Large intestine (tissue), 3 donors: Measurements from ENCODE around the gene KAT5. TPM values are rescaled to one million over a fixed set of nuclear protein-coding genes. Genes with fewer than 3 reads are reported as not detected.
"Not testable (repeated sequence)": the region's sequence is repeated elsewhere in the genome, so short reads cannot be mapped to it uniquely, and the experiment has no call there.

ENCODE experiments used
- DNase-seq, 2 donors: peaks; one replicate each; pipeline versions ENCODE4 v3.0.0 to v3.0.0-alpha.2; 2013
- H3K27ac ChIP-seq: one replicate; pipeline ENCODE4 v1.5.1; 2013; ENCODE audit warnings: low read length
- H3K27me3 ChIP-seq: 2 replicates; pipeline ENCODE4 v1.6.1; 2013; ENCODE audit warnings: low read length; ENCODE audit not compliant: control insufficient read depth, insufficient read depth
- H3K36me3 ChIP-seq: 2 replicates; pipeline ENCODE4 v1.6.1; 2013; ENCODE audit warnings: low read length; ENCODE audit not compliant: control insufficient read depth, insufficient read depth
- H3K4me1 ChIP-seq: one replicate; pipeline ENCODE4 v1.6.1; 2013; ENCODE audit warnings: low read length; ENCODE audit not compliant: control insufficient read depth, insufficient read depth
- H3K4me3 ChIP-seq: one replicate; pipeline ENCODE4 v1.5.1; 2013; ENCODE audit warnings: low read length
- H3K9me3 ChIP-seq: one replicate; pipeline ENCODE4 v1.6.1; 2013; ENCODE audit warnings: mild to moderate bottlenecking, low read depth, low read length, moderate library complexity; ENCODE audit not compliant: control insufficient read depth
- WGBS: methylation state at CpG from one replicate; pipeline ENCODE4 v1.1.5; 2013; ENCODE audit warnings: low lambda C conversion rate; ENCODE audit not compliant: insufficient coverage; 5-methylcytosine and 5-hydroxymethylcytosine counted together
- polyA plus RNA-seq: library from polyadenylated mRNA; unstranded; fragments of 120-200 nt; gene quantifications from one replicate; pipeline ENCODE4 v1.2.1, GENCODE V29; 2013

The KAT5 gene
- polyA plus RNA-seq, 1 donor: 57.8 TPM

DNA sequence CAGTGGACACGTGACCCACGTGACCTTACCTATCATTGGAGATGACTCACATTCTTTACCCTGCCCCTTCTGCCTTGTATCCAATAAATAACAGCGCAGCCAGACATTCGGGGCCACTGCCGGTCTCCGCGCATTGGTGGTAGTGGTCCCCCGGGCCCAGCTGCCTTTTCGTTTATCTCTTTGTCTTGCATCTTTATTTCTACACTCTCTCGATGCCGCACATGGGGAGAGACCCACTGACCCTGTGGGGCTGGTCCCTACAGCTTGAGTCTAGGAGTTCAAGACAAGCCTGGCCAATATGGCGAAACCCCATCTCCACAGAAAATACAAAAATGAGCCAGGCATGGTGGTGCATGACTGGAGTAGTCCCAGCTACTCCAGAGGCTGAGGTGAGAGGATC is 5.0 kb upstream of the KAT5 start:
- H3K4me1 ChIP-seq: peaks cover 13% of the 10 kb centered on the region
- H3K36me3 ChIP-seq, H3K9me3 ChIP-seq, H3K4me3 ChIP-seq, H3K27ac ChIP-seq, H3K27me3 ChIP-seq, DNase-seq: not testable (repeated sequence)
- no CpG with 5 or more reads among the region's 12 CpGs for WGBS

DNA sequence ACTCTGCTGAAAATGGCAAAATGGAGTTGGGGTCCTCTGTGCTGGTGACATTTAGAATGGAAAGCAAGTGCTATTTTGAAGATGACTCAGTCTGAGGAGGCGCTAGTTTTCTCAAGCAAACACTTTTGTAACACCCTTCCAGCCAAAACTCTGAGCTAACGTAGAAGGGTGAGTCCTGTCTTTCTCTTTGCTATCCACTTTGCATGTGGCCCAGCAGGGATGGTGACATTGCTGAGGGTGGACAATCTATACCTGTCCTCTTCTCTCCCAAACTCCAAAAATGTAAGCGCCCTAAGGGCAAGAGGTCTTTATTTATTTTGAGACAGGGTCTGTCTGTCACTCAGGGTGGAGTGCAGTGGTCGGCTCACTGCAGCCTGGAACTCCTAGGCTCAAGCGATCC is 3.6 kb upstream of the KAT5 start:
- H3K27me3 ChIP-seq: peaks cover 5% of the 10 kb centered on the region
- no peak overlapping the region for H3K27ac ChIP-seq
- no peak for DNase-seq
- peaks cover 21% of the 10 kb centered on the region for H3K4me1 ChIP-seq
- WGBS: 100% methylated on average over 1 of the region's 5 CpGs
- H3K9me3 ChIP-seq: no peaks in the 10 kb centered on the region
- H3K36me3 ChIP-seq: peaks cover 7% of the 10 kb centered on the region
- H3K4me3 ChIP-seq: no peak overlapping the region

DNA sequence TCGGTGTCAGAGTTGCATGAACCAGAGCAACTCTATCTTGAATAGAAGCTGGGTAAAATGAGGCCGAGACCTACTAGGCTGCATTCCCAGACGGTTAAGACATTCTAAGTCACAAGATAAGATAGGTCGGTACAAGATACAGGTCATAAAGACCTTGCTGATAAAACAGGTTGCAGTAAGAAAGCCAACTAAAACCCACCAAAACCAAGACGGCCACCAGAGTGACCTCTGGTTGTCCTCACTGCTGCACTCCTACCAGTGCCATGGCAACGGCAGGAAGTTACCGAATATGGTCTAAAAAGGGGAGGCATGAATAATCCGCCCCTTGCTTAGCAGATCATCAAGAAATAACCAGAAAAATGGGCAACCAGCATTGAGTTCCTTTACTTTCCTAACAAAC is 2.4 kb upstream of the KAT5 start:
- peak; percentile 82 to 84 for DNase-seq
- H3K27ac ChIP-seq: peak overlapping the region; percentile 18
- H3K4me1 ChIP-seq: peaks cover 22% of the 10 kb centered on the region
- WGBS: no CpG with 5 or more reads among the region's 8 CpGs
- H3K36me3 ChIP-seq: peaks cover 19% of the 10 kb centered on the region
- H3K9me3 ChIP-seq: no peaks in the 10 kb centered on the region
- no peak overlapping the region for H3K4me3 ChIP-seq
- peaks cover 3% of the 10 kb centered on the region for H3K27me3 ChIP-seq

DNA sequence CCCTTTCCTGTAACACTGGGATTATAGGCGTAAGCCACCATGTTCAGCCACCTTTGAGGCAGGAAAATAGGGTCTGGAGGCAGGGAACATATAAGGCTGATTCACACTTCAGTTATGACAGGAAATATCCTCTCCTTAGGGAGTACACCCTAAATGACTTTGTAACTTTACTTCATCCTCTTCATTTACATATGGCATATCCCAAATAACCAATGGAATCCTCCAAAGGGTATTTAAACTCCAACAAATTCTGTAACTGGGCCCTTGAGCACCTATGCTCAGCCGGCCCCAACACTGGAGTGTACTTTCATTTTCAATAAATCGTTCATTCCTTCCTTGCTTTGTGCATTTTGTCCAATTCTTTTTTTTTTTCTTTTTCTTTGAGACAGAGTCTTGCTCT is 1.6 kb upstream of the KAT5 start:
- Histone ChIP-seq H3K27ac (peak overlapping the region; percentile 32), H3K9me3 (no peaks in the 10 kb centered on the region), H3K4me1 (peaks cover 22% of the 10 kb centered on the region), H3K27me3 (no peaks in the 10 kb centered on the region), H3K4me3 (no peak overlapping the region), H3K36me3 (peaks cover 25% of the 10 kb centered on the region)
- peak in 1 of 2 donors; percentile 17 for DNase-seq
- WGBS: 69% methylated on average over 2 of the region's 3 CpGs

DNA sequence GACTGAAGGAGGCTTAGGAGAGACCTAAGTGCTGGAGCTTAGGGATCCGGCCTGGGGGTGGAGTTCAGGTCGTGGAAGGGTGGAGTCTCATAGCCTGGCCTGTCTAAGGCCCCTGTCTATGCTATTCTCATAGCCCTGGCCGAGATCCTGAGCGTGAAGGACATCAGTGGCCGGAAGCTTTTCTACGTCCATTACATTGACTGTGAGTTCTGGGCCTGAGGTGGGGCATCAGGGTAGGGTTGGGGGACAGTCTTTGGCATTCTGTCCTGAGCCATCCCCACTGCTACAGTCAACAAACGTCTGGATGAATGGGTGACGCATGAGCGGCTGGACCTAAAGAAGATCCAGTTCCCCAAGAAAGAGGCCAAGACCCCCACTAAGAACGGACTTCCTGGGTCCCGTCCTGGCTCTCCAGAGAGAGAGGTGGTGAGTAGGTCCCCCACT is 603 bp downstream of the KAT5 start:
- Histone ChIP-seq H3K27ac (peak overlapping the region; percentile 97), H3K4me1 (peaks cover 22% of the 10 kb centered on the region), H3K4me3 (peak overlapping the region; percentile 74), H3K27me3 (no peaks in the 10 kb centered on the region), H3K36me3 (peaks cover 46% of the 10 kb centered on the region), H3K9me3 (no peaks in the 10 kb centered on the region)
- DNase-seq: no peak
- WGBS: no CpG with 5 or more reads among the region's 11 CpGs

DNA sequence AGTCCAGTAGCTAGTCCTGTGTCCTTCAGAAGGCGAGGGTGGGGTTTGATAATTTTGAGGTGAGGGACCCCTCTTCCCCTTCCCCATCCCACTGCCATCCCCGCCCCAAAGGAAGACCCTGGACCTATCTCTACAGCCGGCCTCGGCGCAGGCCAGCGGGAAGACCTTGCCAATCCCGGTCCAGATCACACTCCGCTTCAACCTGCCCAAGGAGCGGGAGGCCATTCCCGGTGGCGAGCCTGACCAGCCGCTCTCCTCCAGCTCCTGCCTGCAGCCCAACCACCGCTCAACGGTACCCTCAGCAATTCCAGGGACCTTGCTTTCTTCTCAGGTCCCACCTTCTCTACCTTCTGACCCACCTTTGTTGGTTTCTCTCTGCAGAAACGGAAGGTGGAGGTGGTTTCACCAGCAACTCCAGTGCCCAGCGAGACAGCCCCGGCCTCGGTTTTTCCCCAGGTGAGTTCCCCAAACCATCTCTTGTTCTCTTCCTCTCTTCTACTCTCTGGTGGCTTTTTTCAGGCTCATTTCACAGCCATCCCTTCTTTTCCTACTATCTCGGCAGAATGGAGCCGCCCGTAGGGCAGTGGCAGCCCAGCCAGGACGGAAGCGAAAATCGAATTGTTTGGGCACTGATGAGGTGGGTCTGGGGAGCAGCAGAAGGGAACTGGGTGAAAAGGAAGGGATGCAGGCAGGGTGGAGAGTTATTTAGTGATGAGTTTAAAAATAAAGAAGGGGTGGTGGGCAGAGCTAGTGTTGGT is 1.3 kb downstream of the KAT5 start:
- Histone ChIP-seq H3K27me3 (no peaks in the 10 kb centered on the region), H3K9me3 (no peaks in the 10 kb centered on the region), H3K36me3 (peaks cover 54% of the 10 kb centered on the region), H3K4me3 (no peak overlapping the region), H3K4me1 (peaks cover 23% of the 10 kb centered on the region), H3K27ac (no peak overlapping the region)
- no peak for DNase-seq
- WGBS: 100% methylated on average over 4 of the region's 24 CpGs

DNA sequence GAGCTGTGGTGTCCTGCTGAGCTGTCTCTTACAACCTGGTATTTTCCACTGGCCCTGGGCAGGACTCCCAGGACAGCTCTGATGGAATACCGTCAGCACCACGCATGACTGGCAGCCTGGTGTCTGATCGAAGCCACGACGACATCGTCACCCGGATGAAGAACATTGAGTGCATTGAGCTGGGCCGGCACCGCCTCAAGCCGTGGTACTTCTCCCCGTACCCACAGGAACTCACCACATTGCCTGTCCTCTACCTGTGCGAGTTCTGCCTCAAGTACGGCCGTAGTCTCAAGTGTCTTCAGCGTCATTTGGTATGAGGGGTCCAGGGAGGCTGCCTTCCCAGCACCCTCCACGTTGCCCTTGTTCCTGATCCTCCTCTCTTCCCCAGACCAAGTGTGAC is 2.4 kb downstream of the KAT5 start:
- no peak for DNase-seq
- H3K36me3 ChIP-seq: peaks cover 63% of the 10 kb centered on the region
- H3K4me1 ChIP-seq: peaks cover 29% of the 10 kb centered on the region
- H3K27me3 ChIP-seq: no peaks in the 10 kb centered on the region
- WGBS: 80% methylated on average over 1 of the region's 16 CpGs
- H3K9me3 ChIP-seq: no peaks in the 10 kb centered on the region
- no peak overlapping the region for H3K4me3 ChIP-seq
- no peak overlapping the region for H3K27ac ChIP-seq

DNA sequence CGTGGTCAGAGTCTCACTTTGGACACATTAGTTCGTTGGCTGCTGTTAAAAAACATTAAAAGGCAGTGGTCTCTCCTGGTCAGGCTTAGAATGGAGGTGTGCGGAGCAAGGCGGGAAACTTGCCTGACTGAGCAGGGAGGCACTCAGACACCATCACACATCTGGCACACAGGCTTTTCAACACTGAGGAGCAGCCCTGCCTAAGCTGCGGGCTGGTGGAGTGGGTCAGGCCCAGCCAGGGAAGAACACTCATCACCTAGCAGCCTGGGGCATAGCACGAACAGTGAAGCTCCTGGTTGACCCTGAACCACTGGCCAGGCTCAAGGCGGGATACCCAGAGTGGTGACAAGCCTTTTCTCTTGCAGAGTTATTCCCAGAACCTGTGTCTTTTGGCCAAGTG is 4.2 kb downstream of the KAT5 start:
- H3K4me3 ChIP-seq: no peak overlapping the region
- no peak for DNase-seq
- H3K27ac ChIP-seq: no peak overlapping the region
- 100% methylated on average over 1 of the region's 7 CpGs for WGBS
- peaks cover 63% of the 10 kb centered on the region for H3K36me3 ChIP-seq
- H3K9me3 ChIP-seq: no peaks in the 10 kb centered on the region
- H3K4me1 ChIP-seq: peaks cover 22% of the 10 kb centered on the region
- no peaks in the 10 kb centered on the region for H3K27me3 ChIP-seq

DNA sequence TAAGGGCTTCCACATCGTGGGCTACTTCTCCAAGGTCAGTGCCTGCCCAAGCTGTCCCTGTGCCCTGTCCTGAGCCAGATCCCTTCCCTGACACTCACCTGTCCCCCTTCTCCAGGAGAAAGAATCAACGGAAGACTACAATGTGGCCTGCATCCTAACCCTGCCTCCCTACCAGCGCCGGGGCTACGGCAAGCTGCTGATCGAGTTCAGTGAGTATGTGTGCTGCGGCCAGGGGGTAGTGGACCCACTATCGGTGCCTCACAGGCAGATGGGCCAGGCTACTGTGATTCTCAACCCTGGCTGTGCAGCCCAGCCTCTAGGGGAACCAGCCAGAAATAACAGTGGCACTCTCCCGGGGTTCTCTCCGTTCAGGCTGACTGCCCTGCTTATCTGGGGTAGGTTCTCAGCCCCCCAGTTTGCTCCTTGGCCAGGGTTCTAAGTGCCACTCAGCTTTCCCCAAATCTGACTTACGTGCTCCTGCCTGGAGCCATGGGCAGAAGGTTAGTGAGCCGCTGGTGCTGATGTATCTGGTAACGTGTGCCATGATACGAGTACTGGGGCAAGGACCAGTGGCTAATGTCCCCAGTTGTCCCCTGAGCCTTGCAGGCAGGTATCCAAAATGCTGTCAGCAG is 4.8 kb downstream of the KAT5 start:
- DNase-seq: no peak
- Histone ChIP-seq H3K36me3 (peaks cover 63% of the 10 kb centered on the region), H3K4me3 (no peak overlapping the region), H3K9me3 (no peaks in the 10 kb centered on the region), H3K27ac (no peak overlapping the region), H3K4me1 (peaks cover 22% of the 10 kb centered on the region), H3K27me3 (no peaks in the 10 kb centered on the region)
- no CpG with 5 or more reads among the region's 14 CpGs for WGBS

DNA sequence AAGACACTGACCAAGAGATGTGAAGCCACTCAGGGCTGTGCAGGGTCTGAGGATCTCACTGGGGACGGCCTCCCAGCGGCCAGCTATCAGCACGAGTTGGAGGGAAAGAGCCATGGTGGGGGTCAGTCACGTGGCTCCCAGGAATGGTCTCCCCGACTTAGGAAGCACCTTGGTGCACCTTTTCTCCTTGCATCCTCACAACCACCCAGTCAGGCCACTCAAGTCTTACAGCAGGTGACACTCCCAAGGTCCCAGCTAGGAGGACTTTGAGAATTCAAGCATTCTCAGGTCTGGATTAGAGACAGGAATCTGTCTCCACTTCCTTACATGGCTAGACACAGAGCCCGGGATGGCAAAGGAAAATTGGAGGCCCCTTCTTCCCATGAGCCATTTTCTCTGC is 5.9 kb downstream of the KAT5 start:
- no peak for DNase-seq
- H3K4me3 ChIP-seq: no peak overlapping the region
- H3K27ac ChIP-seq: no peak overlapping the region
- WGBS: no CpG with 5 or more reads among the region's 6 CpGs
- peaks cover 20% of the 10 kb centered on the region for H3K4me1 ChIP-seq
- H3K9me3 ChIP-seq: no peaks in the 10 kb centered on the region
- H3K27me3 ChIP-seq: no peaks in the 10 kb centered on the region
- H3K36me3 ChIP-seq: peaks cover 62% of the 10 kb centered on the region

DNA sequence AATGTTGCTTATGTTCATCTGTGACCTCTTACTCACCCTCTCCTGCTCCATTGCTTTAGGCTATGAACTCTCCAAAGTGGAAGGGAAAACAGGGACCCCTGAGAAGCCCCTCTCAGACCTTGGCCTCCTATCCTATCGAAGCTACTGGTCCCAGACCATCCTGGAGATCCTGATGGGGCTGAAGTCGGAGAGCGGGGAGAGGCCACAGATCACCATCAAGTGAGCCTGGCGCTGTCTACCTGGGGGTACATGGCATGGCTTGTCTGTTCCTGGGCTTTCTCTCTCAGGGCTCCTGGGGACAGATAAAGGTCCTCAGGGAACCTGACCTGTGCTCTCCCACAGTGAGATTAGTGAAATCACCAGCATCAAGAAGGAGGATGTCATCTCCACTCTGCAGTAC is 6.5 kb downstream of the KAT5 start:
- Histone ChIP-seq H3K4me3 (no peak overlapping the region), H3K36me3 (peaks cover 55% of the 10 kb centered on the region), H3K27me3 (no peaks in the 10 kb centered on the region), H3K27ac (no peak overlapping the region), H3K9me3 (no peaks in the 10 kb centered on the region), H3K4me1 (peaks cover 14% of the 10 kb centered on the region)
- no peak for DNase-seq
- no CpG with 5 or more reads among the region's 4 CpGs for WGBS
